A549 (cell line): Measurements from ENCODE around the gene SPATA16. TPM values are rescaled to one million over a fixed set of nuclear protein-coding genes. Genes with fewer than 3 reads are reported as not detected.

ENCODE experiments used
- ATAC-seq, 2 experiments: fragments of 200-7000 bp in 1 of 2; fragments of >200 bp in 1 of 2; cut with Nextera tagmentation in 1 of 2; cut with Tn5 transposase in 1 of 2; 3 replicates each; pipeline versions ENCODE4 v1.8.0 to v1.9.1; 2018 to 2020; ENCODE audit warnings: mild to moderate bottlenecking in 1 of 2, moderate library complexity in 1 of 2
- CTCF ChIA-PET: fragments of 300-600 bp; sonication (Branson Sonifier 250); formaldehyde crosslinking; extraction: SDS; loops from one replicate; lab custom pipeline; 2021; ENCODE audit warnings: antibody characterized with exemption, inconsistent platforms; lab: Yijun Ruan, JAX
- POLR2A ChIA-PET: fragments of 350-600 bp; formaldehyde crosslinking; extraction: SDS; loops from one replicate; lab custom pipeline; 2021; ENCODE audit warnings: antibody characterized with exemption, inconsistent platforms; lab: Yijun Ruan, JAX
- DNase-seq, 2 experiments: peaks; one replicate each; pipeline versions ENCODE4 v3.0.0 to v3.0.0-alpha.2; 2011 to 2016; ENCODE audit warnings: low read depth in 1 of 2, low spot score in 1 of 2
- FAIRE-seq: peaks from 2 replicates; lab custom pipeline; 2011; peaks lifted over from hg19 to GRCh38; lab: Jason Lieb, UNC
- H3K27ac ChIP-seq, 2 experiments: fragments of >200 bp; sonication (Bioruptor Twin); formaldehyde crosslinking; 3 replicates each; pipeline ENCODE4 v1.5.1; 2016 to 2017
- H3K4me1 ChIP-seq: fragments of >200 bp; sonication (Bioruptor Twin); formaldehyde crosslinking; 3 replicates; pipeline ENCODE4 v1.6.1; 2016
- H3K4me2 ChIP-seq: fragments of >200 bp; sonication (Bioruptor Twin); formaldehyde crosslinking; 3 replicates; pipeline ENCODE4 v1.6.1; 2016
- H3K4me3 ChIP-seq: fragments of >200 bp; sonication (Bioruptor Twin); formaldehyde crosslinking; 3 replicates; pipeline ENCODE4 v1.5.1; 2016
- H3K9me3 ChIP-seq: fragments of >200 bp; sonication (Bioruptor Twin); formaldehyde crosslinking; 3 replicates; pipeline ENCODE4 v1.6.1; 2016
- BHLHE40 ChIP-seq: IDR thresholded peaks from 2 replicates; pipeline ENCODE4 v1.6.1; 2012; ENCODE audit warnings: low read depth, low read length, inconsistent platforms
- CBX2 ChIP-seq: fragments of 200-600 bp; sonication (generic); IDR thresholded peaks from 2 replicates; pipeline ENCODE4 v1.6.1; 2016; ENCODE audit warnings: low read depth, mild to moderate bottlenecking, borderline replicate concordance
- CBX8 ChIP-seq: fragments of 200-600 bp; sonication (generic); IDR thresholded peaks from 2 replicates; pipeline ENCODE4 v1.6.1; 2016
- CEBPB ChIP-seq, 2 experiments: fragments of >200 bp in 1 of 2; sonication (Bioruptor Twin) in 1 of 2; formaldehyde crosslinking in 1 of 2; IDR thresholded peaks; 2 replicates each; pipeline ENCODE4 v1.6.1; 2012 to 2016
- CHD2 ChIP-seq: fragments of 150-350 bp; IDR thresholded peaks from 2 replicates; pipeline ENCODE4 v1.6.1; 2014; ENCODE audit warnings: low read length; ENCODE audit not compliant: partially characterized antibody
- CHD4 ChIP-seq: fragments of 200-600 bp; sonication (generic); IDR thresholded peaks from 2 replicates; pipeline ENCODE4 v1.6.1; 2016; ENCODE audit warnings: antibody characterized with exemption, mild to moderate bottlenecking, borderline replicate concordance
- E2F6 ChIP-seq: IDR thresholded peaks from 2 replicates; pipeline ENCODE4 v1.6.1; 2012; ENCODE audit warnings: low read depth, borderline replicate concordance
- EHF ChIP-seq: fragments of 250-450 bp; sonication (Bioruptor Pico); IDR thresholded peaks from 2 replicates; pipeline ENCODE4 v1.5.0; 2020; ENCODE audit warnings: mild to moderate bottlenecking
- EHMT2 ChIP-seq: fragments of 200-600 bp; sonication (generic); IDR thresholded peaks from 2 replicates; pipeline ENCODE4 v1.6.1; 2016; ENCODE audit warnings: antibody characterized with exemption, low read depth, mild to moderate bottlenecking, moderate library complexity
- ESRRA ChIP-seq: fragments of 150-350 bp; IDR thresholded peaks from 2 replicates; pipeline ENCODE4 v1.6.1; 2014; ENCODE audit warnings: mild to moderate bottlenecking, low read length, borderline replicate concordance
- FOSB ChIP-seq: fragments of 250-450 bp; sonication (Bioruptor Pico); IDR thresholded peaks from 2 replicates; pipeline ENCODE4 v1.5.0; 2020; ENCODE audit warnings: mild to moderate bottlenecking, moderate library complexity
- FOSL2 ChIP-seq, 2 experiments: fragments of 450-650 bp in 1 of 2; fragments of >200 bp in 1 of 2; sonication (Bioruptor Twin) in 1 of 2; formaldehyde crosslinking; IDR thresholded peaks; 2 replicates each; pipeline versions ENCODE4 v1.5.0 to v1.6.1; 2016 to 2020; ENCODE audit warnings: mild to moderate bottlenecking in 1 of 2, moderate library complexity in 1 of 2
- FOXS1 ChIP-seq: fragments of 250-450 bp; sonication (Bioruptor Pico); IDR thresholded peaks from 2 replicates; pipeline ENCODE4 v1.5.0; 2020; ENCODE audit warnings: mild to moderate bottlenecking, moderate library complexity
- GATA3 ChIP-seq: IDR thresholded peaks from 2 replicates; pipeline ENCODE4 v1.6.1; 2012; ENCODE audit warnings: borderline replicate concordance
- HEYL ChIP-seq: fragments of 250-450 bp; sonication (Bioruptor Pico); IDR thresholded peaks from 2 replicates; pipeline ENCODE4 v1.8.0; 2021; ENCODE audit warnings: mild to moderate bottlenecking, moderate library complexity
- JUN ChIP-seq, 2 experiments: fragments of >200 bp; sonication (Bioruptor Twin); formaldehyde crosslinking; IDR thresholded peaks; 2 replicates in 1 of 2; 3 replicates in 1 of 2; pipeline ENCODE4 v1.6.1; 2016 to 2017
- JUNB ChIP-seq: fragments of >200 bp; sonication (Bioruptor Twin); formaldehyde crosslinking; IDR thresholded peaks from 2 replicates; pipeline ENCODE4 v1.6.1; 2016
- KDM5A ChIP-seq: fragments of 200-600 bp; sonication (generic); IDR thresholded peaks from 2 replicates; pipeline ENCODE4 v1.6.1; 2016; ENCODE audit warnings: antibody characterized with exemption, mild to moderate bottlenecking
- MAFK ChIP-seq: fragments of 450-650 bp; IDR thresholded peaks from 2 replicates; pipeline ENCODE4 v1.6.1; 2014; ENCODE audit not compliant: partially characterized antibody
- NFE2L2 ChIP-seq: fragments of 150-350 bp; conservative IDR thresholded peaks from 2 replicates; pipeline ENCODE4 v1.6.1; 2014; ENCODE audit warnings: low read length
- NPAS2 ChIP-seq: fragments of 250-450 bp; sonication (Bioruptor Pico); IDR thresholded peaks from 2 replicates; pipeline ENCODE4 v1.8.0; 2022; ENCODE audit warnings: mild to moderate bottlenecking, moderate library complexity, borderline replicate concordance
- PHF8 ChIP-seq: fragments of 200-600 bp; sonication (generic); IDR thresholded peaks from 2 replicates; pipeline ENCODE4 v1.6.1; 2016; ENCODE audit warnings: low read depth, mild to moderate bottlenecking, antibody characterized with exemption, moderate library complexity, borderline replicate concordance
- POLR2A ChIP-seq: IDR thresholded peaks from 2 replicates; pipeline ENCODE4 v1.6.1; 2012; ENCODE audit warnings: mild to moderate bottlenecking, low read length
- POLR2AphosphoS2 ChIP-seq: conservative IDR thresholded peaks from 2 replicates; pipeline ENCODE4 v1.6.1; 2012; ENCODE audit warnings: low read length, improper control_type of control experiment, inconsistent platforms
- RCOR1 ChIP-seq: fragments of 150-350 bp; IDR thresholded peaks from 2 replicates; pipeline ENCODE4 v1.6.1; 2014; ENCODE audit warnings: antibody characterized with exemption, low read length, low read depth
- RFX5 ChIP-seq: fragments of 450-650 bp; IDR thresholded peaks from 2 replicates; pipeline ENCODE4 v1.7.1; 2014; ENCODE audit warnings: antibody characterized with exemption, mild to moderate bottlenecking, moderate library complexity
- RNF2 ChIP-seq: fragments of 200-600 bp; sonication (generic); IDR thresholded peaks from 2 replicates; pipeline ENCODE4 v1.6.1; 2016; ENCODE audit warnings: low read depth, mild to moderate bottlenecking, antibody characterized with exemption, moderate library complexity, borderline replicate concordance
- SMC3 ChIP-seq: fragments of >200 bp; sonication (Bioruptor Twin); formaldehyde crosslinking; IDR thresholded peaks from 3 replicates; pipeline ENCODE4 v1.6.1; 2018; ENCODE audit warnings: inconsistent platforms
- SREBF2 ChIP-seq: fragments of 450-650 bp; IDR thresholded peaks from 2 replicates; pipeline ENCODE4 v1.6.1; 2014; ENCODE audit warnings: mild to moderate bottlenecking, moderate library complexity
- TFCP2L1 ChIP-seq: fragments of 250-450 bp; sonication (Bioruptor Pico); IDR thresholded peaks from 2 replicates; pipeline ENCODE4 v1.5.0; 2021; ENCODE audit warnings: mild to moderate bottlenecking
- ZC3H11A ChIP-seq: fragments of 450-650 bp; IDR thresholded peaks from 2 replicates; pipeline ENCODE4 v1.6.1; 2014; ENCODE audit warnings: antibody characterized with exemption, mild to moderate bottlenecking
- ZFP36 ChIP-seq: fragments of 450-650 bp; IDR thresholded peaks from 2 replicates; pipeline ENCODE4 v1.6.1; 2014; ENCODE audit warnings: borderline replicate concordance; ENCODE audit not compliant: partially characterized antibody
- ZNF302 ChIP-seq: fragments of 250-450 bp; sonication (Bioruptor Pico); IDR thresholded peaks from 2 replicates; pipeline ENCODE4 v1.9.0; 2021; ENCODE audit warnings: inconsistent platforms, mild to moderate bottlenecking, moderate library complexity
- ZSCAN20 ChIP-seq: fragments of 250-450 bp; sonication (Bioruptor Pico); IDR thresholded peaks from 2 replicates; pipeline ENCODE4 v1.8.0; 2022; ENCODE audit warnings: mild to moderate bottlenecking, moderate library complexity
- WGBS: methylation state at CpG from one replicate; pipeline ENCODE4 v1.1.6; 2017; ENCODE audit errors: missing lambda C conversion rate; 5-methylcytosine and 5-hydroxymethylcytosine counted together
- polyA plus RNA-seq, 4 experiments: library from polyadenylated mRNA; depleted of rRNA in 3 of 4; stranded (reverse); fragments of >200 nt; fragmentation: RNase III in 1 of 4; extraction: RNeasy Plus Mini Kit Qiagen cat#74134 plus additional on column Dnase treatment in 1 of 4; gene quantifications; 2 replicates in 3 of 4; 3 replicates in 1 of 4; pipeline ENCODE4 v1.2.3, GENCODE V29; 2011 to 2017
- TF ChIP-seq, protein P1 (sequence below): fragments of >200 bp; sonication (Bioruptor Twin); formaldehyde crosslinking; IDR thresholded peaks from 2 replicates; pipeline ENCODE4 v1.6.1; 2016
- TF ChIP-seq, protein P2 (sequence below): IDR thresholded peaks from 2 replicates; pipeline ENCODE4 v1.6.1; 2012

SPATA16 gene
- polyA plus RNA-seq, 2 of the 4 experiments (the other 2 are of a cell fraction) = not detected

DNA sequence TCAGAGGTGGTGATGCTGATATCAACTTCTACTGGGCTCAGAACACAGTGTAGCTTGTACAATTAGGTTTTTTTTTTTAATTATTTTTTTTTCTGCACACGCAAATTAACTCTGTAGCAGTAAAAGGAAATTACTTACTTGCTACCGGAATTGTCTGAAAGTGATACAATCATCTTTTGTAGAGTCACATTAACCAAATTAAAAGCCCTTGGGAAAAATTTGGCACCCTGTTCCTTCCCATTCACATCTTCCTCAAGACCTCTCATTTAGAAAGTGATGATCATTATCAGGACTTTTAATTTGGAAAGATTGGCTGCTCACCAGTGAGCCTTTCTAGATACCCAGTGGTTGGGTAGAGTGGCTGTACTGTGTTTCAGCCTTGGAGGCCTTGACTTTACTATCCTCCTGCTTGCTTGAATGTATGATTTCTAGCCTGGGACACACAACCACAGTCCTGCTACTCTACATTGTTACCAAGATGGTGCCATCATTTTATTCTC lies 232.2 kb downstream of the SPATA16 start:
- 49% methylated on average over 2 of the region's 2 CpGs for WGBS
- Histone ChIP-seq H3K4me3 (no peak overlapping the region), H3K27ac (no peak overlapping the region), H3K4me1 (no peaks in the 10 kb centered on the region), H3K4me2 (no peak overlapping the region), H3K9me3 (no peaks in the 10 kb centered on the region)
- ChIA-PET CTCF (no interaction called here), POLR2A (no interaction called here)
- FAIRE-seq (no peak), DNase-seq (no peak), ATAC-seq (no peak)
- TF ChIP-seq RCOR1 (no peak), PHF8 (no peak), NFE2L2 (no peak), SMC3 (no peak), SREBF2 (no peak), KDM5A (no peak), GATA3 (no peak), ZSCAN20 (CRISPR knock-in tag) (no peak), ZFP36 (no peak), ZC3H11A (no peak), FOSB (CRISPR knock-in tag) (no peak), CBX2 (no peak), POLR2AphosphoS2 (no peak), POLR2A (no peak), FOXS1 (CRISPR knock-in tag) (no peak), CEBPB (IDR thresholded peaks at IDR 0.05) (no peak), ZNF302 (CRISPR knock-in tag) (no peak)
- TF ChIP-seq, protein P1, sequence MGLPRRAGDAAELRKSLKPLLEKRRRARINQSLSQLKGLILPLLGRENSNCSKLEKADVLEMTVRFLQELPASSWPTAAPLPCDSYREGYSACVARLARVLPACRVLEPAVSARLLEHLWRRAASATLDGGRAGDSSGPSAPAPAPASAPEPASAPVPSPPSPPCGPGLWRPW = no peak

- FAIRE-seq = no peak
- Histone ChIP-seq H3K27ac (no peak overlapping the region), H3K4me1 (no peaks in the 10 kb centered on the region), H3K9me3 (no peaks in the 10 kb centered on the region), H3K4me2 (no peak overlapping the region), H3K4me3 (no peak overlapping the region)
- ATAC-seq = no peak
- DNase-seq = no peak
- POLR2A ChIA-PET = no interaction called here
- CTCF ChIA-PET = no interaction called here
- no peak for TF ChIP-seq EHMT2
- TF ChIP-seq FOXS1 (CRISPR knock-in tag) = no peak
- no peak for TF ChIP-seq ZSCAN20 (CRISPR knock-in tag)
- no peak for TF ChIP-seq BHLHE40
- no peak for TF ChIP-seq RFX5
- TF ChIP-seq NPAS2 (CRISPR knock-in tag) = no peak
- no peak for TF ChIP-seq POLR2AphosphoS2
- TF ChIP-seq RNF2 = no peak
- TF ChIP-seq CHD2 = no peak
- TF ChIP-seq ZC3H11A = no peak
- no peak for TF ChIP-seq ESRRA
- TF ChIP-seq GATA3 = no peak
- TF ChIP-seq CEBPB (IDR thresholded peaks at IDR 0.05) = no peak
- 31% methylated on average over 1 of the region's 1 CpG for WGBS
Observed at GRCh38 chr3:172905451-172905850, 235.6 kb downstream of the SPATA16 start.

GRCh38 chr3:172904711-172905373 lies 236.2 kb downstream of the SPATA16 start:
- Histone ChIP-seq H3K4me1 (no peaks in the 10 kb centered on the region), H3K27ac (no peak overlapping the region), H3K4me3 (no peak overlapping the region), H3K9me3 (no peaks in the 10 kb centered on the region), H3K4me2 (no peak overlapping the region)
- ATAC-seq (no peak; a peak in 1 of 6 replicates), FAIRE-seq (no peak), DNase-seq (no peak)
- ChIA-PET POLR2A (no interaction called here), CTCF (no interaction called here)
- WGBS = 14% methylated on average over 9 of the region's 9 CpGs
- TF ChIP-seq MAFK (no peak), FOSL2 (IDR thresholded peaks at IDR 0.05) (no peak), FOSL2 (CRISPR knock-in tag; IDR thresholded peaks at IDR 0.05) (no peak), POLR2AphosphoS2 (no peak), CHD4 (no peak), E2F6 (no peak), CBX8 (no peak), JUN (IDR thresholded peaks at IDR 0.05) (no peak), TFCP2L1 (no peak), SREBF2 (no peak), ESRRA (no peak), HEYL (no peak), EHF (CRISPR knock-in tag) (no peak), JUNB (no peak)
- TF ChIP-seq, protein P2, sequence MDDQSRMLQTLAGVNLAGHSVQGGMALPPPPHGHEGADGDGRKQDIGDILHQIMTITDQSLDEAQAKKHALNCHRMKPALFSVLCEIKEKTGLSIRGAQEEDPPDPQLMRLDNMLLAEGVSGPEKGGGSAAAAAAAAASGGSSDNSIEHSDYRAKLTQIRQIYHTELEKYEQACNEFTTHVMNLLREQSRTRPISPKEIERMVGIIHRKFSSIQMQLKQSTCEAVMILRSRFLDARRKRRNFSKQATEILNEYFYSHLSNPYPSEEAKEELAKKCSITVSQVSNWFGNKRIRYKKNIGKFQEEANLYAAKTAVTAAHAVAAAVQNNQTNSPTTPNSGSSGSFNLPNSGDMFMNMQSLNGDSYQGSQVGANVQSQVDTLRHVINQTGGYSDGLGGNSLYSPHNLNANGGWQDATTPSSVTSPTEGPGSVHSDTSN = no peak
